Astrocyte (in vitro differentiated cells and primary cell): ENCODE data around the gene SCYGR1.

Experiments
- EZH2 ChIP-seq: IDR thresholded peaks from 2 replicates; pipeline ENCODE4 v1.6.1; 2012; ENCODE audit warnings: mild to moderate bottlenecking, low read length, inconsistent platforms; ENCODE audit not compliant: insufficient read depth
- TF ChIP-seq, protein P1 (sequence below): IDR thresholded peaks from 2 replicates; pipeline ENCODE4 v1.5.1; 2011; ENCODE audit warnings: low read depth, mild to moderate bottlenecking, inconsistent platforms, low read length, moderate library complexity; ENCODE audit not compliant: insufficient read depth

DNA sequence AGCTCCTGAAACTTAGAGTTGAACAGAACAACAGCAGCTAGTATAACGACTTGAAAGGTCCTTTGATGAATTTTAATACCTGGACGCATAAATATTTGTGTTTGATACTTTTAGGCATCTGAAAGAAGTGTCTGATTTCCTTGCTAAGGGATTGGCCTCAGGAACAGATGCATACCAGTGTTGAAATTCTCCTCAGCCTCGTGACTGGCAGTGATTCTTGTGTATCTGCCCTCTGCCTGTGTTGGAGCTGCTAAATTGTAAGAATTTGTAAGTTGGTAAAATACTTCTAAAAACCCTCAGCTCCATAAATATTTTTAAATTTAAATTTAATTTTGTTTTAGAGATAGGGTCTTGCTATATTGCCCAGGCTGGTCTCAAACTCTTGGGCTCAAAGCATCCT is 22.4 kb upstream of the SCYGR1 start:
- TF ChIP-seq, protein P1, sequence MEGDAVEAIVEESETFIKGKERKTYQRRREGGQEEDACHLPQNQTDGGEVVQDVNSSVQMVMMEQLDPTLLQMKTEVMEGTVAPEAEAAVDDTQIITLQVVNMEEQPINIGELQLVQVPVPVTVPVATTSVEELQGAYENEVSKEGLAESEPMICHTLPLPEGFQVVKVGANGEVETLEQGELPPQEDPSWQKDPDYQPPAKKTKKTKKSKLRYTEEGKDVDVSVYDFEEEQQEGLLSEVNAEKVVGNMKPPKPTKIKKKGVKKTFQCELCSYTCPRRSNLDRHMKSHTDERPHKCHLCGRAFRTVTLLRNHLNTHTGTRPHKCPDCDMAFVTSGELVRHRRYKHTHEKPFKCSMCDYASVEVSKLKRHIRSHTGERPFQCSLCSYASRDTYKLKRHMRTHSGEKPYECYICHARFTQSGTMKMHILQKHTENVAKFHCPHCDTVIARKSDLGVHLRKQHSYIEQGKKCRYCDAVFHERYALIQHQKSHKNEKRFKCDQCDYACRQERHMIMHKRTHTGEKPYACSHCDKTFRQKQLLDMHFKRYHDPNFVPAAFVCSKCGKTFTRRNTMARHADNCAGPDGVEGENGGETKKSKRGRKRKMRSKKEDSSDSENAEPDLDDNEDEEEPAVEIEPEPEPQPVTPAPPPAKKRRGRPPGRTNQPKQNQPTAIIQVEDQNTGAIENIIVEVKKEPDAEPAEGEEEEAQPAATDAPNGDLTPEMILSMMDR: no peak
- no peak for TF ChIP-seq EZH2
